DMS114 treated with DMSO at 0.1 percent for 48 hours (cell line): ENCODE measurements around the gene USP37.

Source experiments
- DNase-seq: peaks from one replicate; lab custom pipeline; 2025; ENCODE audit not compliant: unreplicated experiment; lab: John Stamatoyannopoulos, UW

The USP37 gene

DNA sequence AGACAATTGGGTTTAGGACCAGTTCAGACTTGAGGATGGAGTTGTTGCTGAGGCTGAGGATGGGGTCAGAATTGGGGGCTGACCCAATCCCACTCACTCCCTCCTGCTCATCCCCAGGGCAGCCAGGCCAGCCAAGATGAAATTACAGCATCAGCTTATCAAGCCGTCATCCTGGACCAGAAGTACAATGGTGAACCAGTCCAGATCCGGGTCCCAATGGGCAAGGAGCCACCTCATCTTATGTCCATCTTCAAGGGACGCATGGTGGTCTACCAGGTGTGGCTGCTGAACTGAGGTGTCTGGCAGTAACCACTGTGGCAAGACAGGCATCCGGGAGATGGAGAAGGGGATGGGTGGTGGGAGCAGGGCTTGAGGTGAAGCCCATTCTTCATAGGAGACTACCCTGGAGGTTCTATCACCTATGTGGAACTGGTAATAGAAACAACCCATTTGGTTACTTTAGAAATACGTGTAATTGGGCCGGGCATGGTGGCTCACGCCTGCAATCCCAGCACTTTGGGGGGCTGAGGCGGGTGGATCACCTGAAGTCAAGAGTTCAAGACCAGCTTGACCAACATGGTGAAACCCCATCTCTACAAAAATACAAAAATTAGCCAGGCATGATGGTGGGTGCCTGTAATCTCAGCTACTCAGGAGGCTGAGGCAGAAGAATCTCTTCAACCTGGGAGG, 135.3 kb downstream of the USP37 start:
- no peak for DNase-seq

DNA sequence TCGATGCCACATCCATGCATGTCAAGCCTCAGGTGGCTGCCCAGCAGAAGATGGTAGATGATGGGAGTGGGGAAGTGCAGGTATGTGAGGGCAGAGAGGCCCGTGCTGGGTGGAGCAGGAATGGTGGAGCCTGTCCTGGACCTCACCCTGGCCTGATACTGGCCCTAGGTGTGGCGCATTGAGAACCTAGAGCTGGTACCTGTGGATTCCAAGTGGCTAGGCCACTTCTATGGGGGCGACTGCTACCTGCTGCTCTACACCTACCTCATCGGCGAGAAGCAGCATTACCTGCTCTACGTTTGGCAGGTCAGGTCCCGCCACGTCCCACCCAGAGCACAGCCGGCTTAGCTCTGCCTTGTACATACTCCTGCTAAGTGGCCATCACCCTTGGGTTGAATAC, 136.3 kb downstream of the USP37 start:
- no peak for DNase-seq

DNA sequence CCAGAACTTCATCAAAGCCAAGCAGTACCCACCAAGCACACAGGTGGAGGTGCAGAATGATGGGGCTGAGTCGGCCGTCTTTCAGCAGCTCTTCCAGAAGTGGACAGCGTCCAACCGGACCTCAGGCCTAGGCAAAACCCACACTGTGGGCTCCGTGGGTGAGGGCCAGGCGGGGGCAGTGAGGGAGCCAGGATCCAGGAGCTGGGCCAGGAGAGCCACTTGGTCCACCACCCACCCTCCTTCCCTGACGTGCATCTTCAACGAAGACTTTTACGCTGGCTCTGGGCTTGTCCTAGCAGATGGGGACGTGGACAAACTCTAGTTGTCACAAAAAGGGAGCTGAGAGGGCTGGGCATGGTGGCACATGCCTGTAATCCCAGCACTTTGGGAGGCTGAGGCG, 137.4 kb downstream of the USP37 start:
- DNase-seq, result no peak

DNA sequence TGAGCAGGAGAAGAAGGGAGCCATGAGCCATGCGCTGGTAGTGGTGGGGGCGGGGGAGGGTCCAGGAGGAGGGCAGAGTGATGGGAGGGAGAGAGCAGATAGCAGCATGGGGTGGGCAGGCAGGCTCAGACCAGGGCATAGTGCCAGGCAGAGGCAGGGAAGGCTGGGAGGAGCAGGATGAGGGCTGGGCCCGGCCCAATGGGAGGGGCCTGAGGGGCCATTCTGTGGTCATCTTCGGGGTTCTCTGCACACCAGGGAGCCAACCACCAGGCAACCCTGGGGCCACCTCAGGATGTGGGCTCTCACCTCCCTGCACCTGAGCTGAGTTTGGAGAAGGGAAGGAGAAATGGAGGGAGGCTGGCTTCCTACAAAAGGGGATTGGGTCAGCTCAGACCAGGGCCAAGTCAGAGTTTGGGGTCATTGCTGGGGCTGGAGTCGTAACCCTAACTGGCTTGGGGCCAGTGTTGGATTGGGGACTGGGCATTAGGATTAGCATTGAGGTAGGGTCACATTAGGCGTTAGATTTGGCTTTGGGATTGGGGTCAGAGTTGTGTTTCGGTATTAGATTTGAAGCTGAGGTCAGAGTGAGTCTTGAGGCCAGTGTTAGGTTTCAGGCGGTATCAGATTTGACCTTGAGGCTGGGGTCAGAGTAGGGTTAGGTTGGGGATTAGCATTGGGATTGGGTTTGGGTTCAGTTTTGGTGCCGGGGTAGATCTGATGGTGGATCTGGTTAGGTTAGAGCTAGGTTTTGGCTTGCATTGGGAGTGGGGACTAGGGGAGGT, 138.0 kb downstream of the USP37 start:
- no peak for DNase-seq

DNA sequence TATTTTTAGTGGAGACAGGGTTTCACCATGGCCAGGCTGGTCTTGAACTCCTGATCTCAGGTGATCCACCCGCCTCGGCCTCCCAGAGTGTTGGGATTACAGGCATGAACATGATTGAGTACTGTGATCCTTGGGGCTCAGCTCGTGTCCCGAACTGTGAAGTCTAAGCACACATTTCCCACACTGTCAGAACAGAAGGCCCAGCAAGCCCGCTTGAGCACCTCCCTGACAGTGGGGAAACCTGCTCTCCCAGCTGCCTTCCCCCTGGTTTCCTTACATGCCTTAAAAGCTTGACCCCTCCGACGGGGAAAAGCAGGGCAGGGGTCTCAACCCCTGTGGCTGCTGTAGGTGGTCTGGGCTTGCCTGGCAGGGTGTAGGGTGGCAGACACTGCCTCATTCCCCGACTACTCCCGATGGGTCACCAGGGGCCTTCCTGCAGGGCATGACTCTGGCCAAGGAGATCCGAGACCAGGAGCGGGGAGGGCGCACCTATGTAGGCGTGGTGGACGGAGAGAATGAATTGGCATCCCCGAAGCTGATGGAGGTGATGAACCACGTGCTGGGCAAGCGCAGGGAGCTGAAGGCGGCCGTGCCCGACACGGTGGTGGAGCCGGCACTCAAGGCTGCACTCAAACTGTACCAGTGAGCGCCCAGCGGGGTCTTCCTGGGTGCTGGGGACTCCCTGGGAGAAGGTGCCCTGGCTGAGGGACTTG, 139.1 kb downstream of the USP37 start:
- DNase-seq, result no peak

DNA sequence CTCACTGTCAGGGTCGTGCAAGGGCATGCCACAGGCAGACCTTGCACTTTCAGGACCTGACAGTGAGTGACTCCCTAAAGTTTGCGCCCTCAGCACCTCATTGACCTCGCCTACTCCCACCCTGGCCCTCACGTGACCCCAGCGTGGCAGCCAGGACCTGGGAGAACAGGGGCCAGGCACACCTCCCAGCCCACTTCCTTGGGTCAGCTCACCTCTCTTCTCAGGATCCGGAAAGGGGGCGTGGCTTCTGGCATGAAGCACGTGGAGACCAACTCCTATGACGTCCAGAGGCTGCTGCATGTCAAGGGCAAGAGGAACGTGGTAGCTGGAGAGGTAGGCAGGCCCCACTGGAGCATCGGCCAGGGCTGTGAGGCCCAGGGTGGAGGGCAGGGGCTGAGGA, 140.4 kb downstream of the USP37 start:
- no peak for DNase-seq

DNA sequence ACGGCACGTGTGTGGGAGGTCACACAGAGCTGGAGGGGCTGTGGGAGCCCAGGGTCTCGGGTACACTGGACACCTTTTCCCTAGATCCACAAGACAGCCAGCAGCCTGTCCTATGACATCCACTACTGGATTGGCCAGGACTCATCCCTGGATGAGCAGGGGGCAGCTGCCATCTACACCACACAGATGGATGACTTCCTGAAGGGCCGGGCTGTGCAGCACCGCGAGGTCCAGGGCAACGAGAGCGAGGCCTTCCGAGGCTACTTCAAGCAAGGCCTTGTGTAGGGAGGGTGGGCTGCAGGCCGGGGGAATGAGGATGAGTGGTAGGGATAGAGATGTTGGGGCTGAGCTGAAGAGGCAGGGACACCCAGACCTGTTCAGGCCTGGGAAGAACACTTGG, 142.6 kb downstream of the USP37 start:
- no peak for DNase-seq

DNA sequence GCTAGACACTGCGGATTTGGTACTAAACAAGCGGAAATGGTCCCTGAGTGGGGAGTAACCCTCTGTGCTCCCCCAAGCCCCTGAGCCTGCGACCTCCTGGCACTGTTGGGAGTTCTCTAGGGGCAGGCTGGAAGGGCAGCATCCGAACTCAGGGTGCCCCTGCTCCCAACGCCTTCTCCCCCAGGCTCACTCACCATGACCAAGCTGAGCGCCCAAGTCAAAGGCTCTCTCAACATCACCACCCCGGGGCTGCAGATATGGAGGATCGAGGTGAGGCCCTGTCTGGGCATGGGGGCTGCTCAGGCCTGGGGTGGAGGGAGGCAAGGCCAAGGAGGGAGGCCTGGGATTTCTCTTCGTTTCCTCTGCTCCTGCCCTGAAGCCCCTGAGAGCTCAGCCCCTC, 144.6 kb downstream of the USP37 start:
- DNase-seq, result no peak

DNA sequence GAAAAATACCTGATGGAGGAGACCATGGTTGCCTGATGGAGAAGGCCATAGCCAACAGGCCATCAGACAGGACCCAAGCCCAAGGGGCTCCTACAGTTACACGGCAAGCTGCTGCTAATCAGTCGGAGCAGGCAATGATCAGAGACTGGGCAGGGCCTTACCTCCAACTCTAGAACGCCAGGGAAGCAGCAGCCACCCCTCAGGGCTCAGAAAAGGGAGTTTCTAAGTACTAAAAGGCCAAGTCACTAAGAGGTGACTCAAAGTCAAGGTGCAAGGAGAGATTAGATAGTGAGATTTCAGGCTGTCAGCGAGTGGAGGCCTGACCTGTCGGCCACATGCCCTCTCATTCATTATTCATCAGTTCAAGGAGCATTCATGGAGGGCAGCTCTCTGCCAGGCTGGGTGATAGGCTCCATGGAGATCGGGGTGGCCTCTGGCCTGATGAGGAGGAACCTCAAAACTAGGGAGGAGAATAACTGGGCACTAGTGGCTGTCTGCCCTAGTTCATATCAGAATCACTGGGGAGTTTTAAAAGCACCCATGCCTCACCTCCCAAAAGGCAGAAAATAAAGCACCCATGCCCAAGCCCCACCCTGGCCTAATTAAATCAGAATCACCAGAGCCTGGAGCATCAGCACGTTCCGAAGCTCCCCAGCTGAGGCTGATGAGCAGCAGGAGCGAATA, 145.6 kb downstream of the USP37 start:
- DNase-seq, result no peak

DNA sequence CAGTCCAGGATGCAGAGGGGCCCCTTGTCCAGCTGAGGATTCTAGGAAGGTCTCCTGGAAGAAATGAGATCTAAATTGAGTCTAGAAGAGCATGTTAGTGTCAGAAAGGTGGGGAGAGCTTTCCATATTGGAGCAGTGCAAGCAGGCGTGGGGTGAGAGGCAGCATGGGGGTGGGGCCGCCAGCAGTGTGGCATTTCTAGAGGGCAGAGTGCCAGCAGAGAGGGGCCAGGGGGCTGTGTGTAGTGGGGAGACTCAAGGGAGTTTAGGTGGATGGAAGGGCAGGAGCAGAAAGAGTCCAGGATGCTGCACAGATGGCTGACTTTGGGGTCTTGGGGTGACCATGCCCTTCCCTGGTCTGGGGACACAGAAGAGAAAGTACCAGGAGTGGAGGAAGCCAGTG, 147.1 kb downstream of the USP37 start:
- no peak for DNase-seq

DNA sequence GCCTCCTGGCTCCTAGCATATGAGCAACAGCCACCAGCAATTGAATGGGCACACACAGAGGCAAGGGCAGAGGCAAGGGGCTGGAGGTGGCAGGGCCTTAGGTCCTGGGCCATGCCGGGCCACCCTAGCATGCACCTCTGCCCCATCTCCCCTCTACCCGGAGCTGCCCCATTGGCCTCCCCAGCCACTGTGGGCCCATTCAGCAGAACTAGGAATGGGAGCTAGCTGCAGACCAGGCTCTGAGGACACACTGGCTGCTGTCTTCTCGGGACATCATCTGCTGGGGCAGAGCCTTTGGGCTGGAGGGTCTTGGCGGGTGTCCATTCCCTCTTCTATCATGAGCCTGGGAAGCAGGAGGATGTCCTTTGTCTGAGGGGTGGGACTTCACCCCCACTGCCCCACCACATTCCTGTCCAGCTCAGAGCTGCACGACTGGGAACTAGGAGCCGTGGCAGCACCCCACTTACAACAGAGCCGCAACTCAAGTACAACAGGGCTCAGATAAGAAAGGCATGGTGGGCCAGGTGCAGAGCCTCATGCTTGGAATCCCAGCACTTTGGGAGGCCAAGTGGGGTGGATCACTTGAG, 148.4 kb downstream of the USP37 start:
- DNase-seq, result no peak

DNA sequence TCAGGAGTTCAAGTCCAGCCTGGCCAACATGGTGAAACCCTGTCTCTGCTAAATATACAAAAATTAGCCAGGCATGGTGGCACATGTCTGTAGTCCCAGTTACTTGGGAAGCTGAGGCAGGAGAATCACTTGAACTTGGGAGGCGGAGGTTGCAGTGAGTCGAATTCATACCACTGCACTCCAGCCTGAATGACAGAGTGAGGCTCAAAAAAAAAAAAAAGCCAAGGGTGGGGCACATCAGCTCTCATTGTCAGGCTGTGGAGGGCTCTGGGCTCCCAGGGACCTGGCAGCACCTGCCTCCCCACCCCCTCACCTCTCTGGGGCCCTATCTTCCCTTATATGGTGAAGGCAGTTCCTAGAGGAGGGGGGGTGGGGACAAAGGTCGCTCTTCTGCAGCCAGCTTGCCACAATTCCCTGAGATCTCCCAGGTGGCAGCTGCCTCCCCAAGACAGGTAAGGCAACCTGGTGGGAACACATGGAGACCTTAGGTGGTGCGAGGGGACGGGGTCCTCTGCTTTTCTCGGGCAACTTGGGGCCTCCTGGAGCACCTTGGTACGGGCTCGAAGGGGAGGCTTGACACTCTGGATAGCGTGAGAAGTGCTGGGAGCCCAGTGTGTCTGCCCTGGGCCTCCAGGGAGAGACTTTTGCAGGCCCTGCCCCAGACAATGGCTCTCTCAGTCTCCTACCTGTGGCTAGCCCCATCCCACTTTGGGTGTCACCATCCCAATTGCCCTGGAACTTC, 149.3 kb downstream of the USP37 start, which contains the start of gene VIL1:
Gene VIL1, plus strand, starts transcription at position 407 of the 742 bp plus-strand sequence. CDS start 4,656 bp downstream, outside the sequence.
- no peak for DNase-seq

DNA sequence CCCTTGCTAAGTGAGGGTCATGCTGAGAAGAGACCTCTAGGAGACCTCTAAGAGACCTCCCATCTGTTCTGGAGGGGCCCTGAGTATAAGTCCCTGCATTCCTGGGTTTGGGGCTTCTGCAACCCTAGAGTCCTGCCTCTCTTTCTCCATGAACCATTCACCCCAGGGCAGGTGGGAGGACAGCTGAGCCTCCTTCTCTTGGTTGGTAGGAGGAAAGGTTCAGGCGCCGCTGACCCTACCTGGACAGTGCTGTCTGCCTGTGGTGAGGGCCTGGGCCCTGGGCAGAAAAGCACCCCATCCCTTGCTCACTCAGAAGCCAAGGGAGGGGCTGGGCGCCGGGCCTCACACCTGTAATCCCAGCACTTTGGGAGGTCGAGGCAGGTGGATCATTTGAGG, 149.8 kb downstream of the USP37 start:
- no peak for DNase-seq

DNA sequence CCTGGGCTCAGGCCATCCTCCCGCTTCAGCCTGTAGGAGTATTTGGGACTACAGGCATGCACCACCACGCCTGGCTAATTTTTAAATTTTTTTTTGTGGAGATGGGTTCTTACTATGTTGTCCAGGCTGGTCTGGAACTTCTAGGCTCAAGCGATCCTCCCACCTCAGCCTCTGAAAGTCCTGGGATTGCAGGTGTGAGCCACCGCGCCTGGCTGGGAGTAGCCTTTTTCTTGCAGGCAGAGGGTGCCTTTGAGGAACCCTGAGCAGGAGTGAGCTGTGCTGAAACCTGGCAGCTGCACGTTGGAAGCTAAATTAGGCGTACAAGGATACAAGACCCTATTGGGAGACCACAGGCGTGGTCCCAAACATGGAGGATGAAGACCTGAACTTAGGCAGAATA, 160.4 kb downstream of the USP37 start:
- no peak for DNase-seq

DNA sequence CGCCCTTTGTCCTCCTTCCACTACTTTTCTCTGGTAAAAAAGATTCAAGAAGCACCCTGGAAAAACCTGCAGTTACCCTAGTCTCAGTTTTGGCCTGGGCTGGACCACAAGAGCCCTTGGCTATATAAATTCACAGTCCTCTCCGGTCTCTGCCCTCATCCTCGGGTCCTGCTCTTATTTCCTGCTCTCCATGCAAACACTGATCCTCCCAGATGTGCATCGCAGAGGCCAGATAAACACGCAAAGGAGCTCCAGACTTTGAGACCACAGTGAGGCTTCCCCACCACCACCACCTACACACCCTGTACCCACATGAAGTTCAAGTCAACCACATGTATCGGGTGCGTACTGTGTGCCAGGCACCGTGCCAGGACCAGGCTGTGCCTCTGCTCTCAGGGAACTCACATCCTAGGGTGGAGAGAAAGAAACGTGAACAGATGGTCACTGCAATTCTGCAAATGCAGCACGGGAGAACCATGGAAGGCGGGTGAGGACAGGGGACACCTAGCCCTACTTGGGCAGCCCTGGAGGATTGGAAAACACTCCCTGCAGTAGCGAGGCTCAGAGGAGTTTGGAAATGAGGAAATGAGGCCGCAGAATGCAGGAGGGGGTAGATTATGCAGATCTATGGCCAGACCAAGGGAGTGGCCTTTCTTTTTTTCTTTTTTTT, 161.1 kb downstream of the USP37 start:
- peak; percentile 37 for DNase-seq

DNA sequence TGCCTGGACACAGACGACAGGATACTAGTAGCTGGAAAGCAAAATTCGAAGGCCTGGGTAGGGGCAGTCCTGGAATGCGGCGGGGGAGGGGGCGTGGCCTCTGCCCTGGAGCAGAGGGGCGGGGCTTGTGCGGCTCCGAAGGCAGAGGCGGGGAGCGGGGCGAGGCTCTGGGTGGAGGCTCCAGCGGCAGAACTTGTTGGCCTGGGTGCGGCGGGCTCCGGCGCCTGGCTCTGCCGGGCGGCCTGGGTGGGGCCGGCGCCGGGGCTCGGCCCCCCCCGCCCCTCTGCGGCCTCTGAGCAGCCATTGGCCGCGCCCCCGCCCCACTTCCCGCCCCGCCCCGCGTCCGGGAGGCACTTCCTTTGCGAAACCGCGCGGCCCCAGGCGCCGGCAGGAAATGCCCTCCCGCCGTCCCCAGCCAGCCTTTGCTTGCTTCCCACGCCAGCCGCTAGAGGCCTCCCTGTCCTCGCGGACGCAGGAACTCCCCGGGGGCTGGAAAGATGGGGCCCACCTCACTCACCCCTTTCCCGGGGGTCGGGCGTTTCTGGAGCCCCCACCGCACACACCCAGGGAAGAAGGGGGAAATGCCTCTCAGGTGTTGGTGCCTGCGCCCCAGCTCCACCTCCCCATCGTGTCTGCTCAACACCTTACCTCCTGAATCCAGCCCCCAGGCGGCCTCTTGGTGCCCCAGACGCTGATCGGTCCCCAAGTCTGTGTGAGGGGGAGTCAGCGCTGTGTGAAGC, 161.8 kb downstream of the USP37 start:
- DNase-seq, result peak; percentile 95

DNA sequence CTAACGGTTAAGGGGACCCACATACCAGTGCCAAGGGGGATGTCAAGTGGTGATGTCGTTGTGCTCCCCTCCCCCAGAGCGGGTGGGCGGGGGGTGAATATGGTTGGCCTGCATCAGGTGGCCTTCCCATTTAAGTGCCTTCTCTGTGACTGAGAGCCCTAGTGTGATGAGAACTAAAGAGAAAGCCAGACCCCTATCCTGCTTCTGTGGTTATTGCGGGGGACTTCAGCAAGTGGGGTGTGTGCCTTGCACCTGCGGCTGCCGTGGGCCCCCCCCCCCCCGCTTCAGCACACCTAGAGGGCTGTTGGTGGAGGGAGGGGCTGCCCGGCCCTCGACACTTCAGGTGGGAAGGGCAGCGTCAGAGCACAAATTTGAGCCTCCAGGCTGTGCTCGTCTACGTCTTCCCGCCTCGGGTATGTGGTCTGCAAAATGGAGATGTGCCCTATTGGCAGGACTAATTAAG, 162.4 kb downstream of the USP37 start:
- DNase-seq, result no peak

DNA sequence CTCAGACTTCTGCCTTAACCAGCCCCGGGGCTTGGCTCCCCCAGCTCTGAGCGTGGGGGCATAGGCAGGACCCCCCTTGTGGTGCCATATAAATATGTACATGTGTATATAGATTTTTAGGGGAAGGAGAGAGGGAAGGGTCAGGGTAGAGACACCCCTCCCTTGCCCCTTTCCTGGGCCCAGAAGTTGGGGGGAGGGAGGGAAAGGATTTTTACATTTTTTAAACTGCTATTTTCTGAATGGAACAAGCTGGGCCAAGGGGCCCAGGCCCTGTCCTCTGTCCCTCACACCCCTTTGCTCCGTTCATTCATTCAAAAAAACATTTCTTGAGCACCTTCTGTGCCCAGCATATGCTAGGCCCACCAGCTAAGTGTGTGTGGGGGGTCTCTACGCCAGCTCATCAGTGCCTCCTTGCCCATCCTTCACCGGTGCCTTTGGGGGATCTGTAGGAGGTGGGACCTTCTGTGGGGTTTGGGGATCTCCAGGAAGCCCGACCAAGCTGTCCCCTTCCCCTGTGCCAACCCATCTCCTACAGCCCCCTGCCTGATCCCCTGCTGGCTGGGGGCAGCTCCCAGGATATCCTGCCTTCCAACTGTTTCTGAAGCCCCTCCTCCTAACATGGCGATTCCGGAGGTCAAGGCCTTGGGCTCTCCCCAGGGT, 162.9 kb downstream of the USP37 start:
- no peak for DNase-seq
